GM18502 (cell line): Measurements from ENCODE around the gene ENGASE.

Experiments used
- ATAC-seq: cut with Tn5 transposase; IDR thresholded peaks from one replicate; pipeline ENCODE4 v1.9.1; 2021; ENCODE audit warnings: mild to moderate bottlenecking; ENCODE audit not compliant: unreplicated experiment, poor library complexity

Gene ENGASE

GRCh38 chr17:79077587-79077986 lies 3.0 kb downstream of the ENGASE start:
- ATAC-seq, result no peak

GRCh38 chr17:79078476-79079190 lies 4.0 kb downstream of the ENGASE start:
- ATAC-seq, result no peak

GRCh38 chr17:79079421-79080200 lies 5.0 kb downstream of the ENGASE start:
- ATAC-seq, result no peak

GRCh38 chr17:79080349-79080748 lies 5.7 kb downstream of the ENGASE start:
- ATAC-seq, result no peak

GRCh38 chr17:79080761-79081290 lies 6.2 kb downstream of the ENGASE start:
- ATAC-seq, result no peak

GRCh38 chr17:79081571-79082276 lies 7.1 kb downstream of the ENGASE start:
- no peak for ATAC-seq

GRCh38 chr17:79082311-79083190 lies 7.9 kb downstream of the ENGASE start:
- no peak for ATAC-seq

- ATAC-seq, result no peak
Observed at GRCh38 chr17:79083191-79083971, 8.8 kb downstream of the ENGASE start.

GRCh38 chr17:79084291-79085153 lies 9.9 kb downstream of the ENGASE start:
- ATAC-seq, result no peak

GRCh38 chr17:79085154-79085920 lies 10.7 kb downstream of the ENGASE start:
- no peak for ATAC-seq

GRCh38 chr17:79085921-79086551 lies 11.4 kb downstream of the ENGASE start:
- no peak for ATAC-seq

GRCh38 chr17:79086609-79087427 lies 12.2 kb downstream of the ENGASE start:
- ATAC-seq, result no peak

GRCh38 chr17:79087428-79088143 lies 13.0 kb downstream of the ENGASE start:
- no peak for ATAC-seq

GRCh38 chr17:79088247-79088996 lies 13.8 kb downstream of the ENGASE start:
- no peak for ATAC-seq

GRCh38 chr17:79088997-79089328 lies 14.3 kb downstream of the ENGASE start:
- ATAC-seq, result no peak
